HG02981 (cell line): ENCODE measurements around the gene SKIC2.
"Not testable (repeated sequence)": the region's sequence is repeated elsewhere in the genome, so short reads cannot be mapped to it uniquely, and the experiment has no call there.

Experiments used
- ATAC-seq: cut with Tn5 transposase; IDR thresholded peaks from one replicate; pipeline ENCODE4 v1.9.1; 2021; ENCODE audit warnings: mild to moderate bottlenecking, moderate library complexity; ENCODE audit not compliant: unreplicated experiment

SKIC2 gene

GRCh38 chr6:32003301-32003700 is 44.3 kb downstream of the SKIC2 start:
- not testable (repeated sequence) for ATAC-seq

GRCh38 chr6:32004393-32004792 is 45.4 kb downstream of the SKIC2 start:
- ATAC-seq, result not testable (repeated sequence)

GRCh38 chr6:32004864-32005537 is 46.0 kb downstream of the SKIC2 start:
- not testable (repeated sequence) for ATAC-seq

GRCh38 chr6:32005538-32005880 is 46.5 kb downstream of the SKIC2 start:
- not testable (repeated sequence) for ATAC-seq

- not testable (repeated sequence) for ATAC-seq
These were observed 47.1 kb downstream of the SKIC2 start for GRCh38 chr6:32005991-32006529.

GRCh38 chr6:32007086-32007485 is 48.1 kb downstream of the SKIC2 start:
- ATAC-seq, result not testable (repeated sequence)

- ATAC-seq, result not testable (repeated sequence)
These were observed 49.1 kb downstream of the SKIC2 start for GRCh38 chr6:32008037-32008436.

GRCh38 chr6:32008616-32009015 is 49.6 kb downstream of the SKIC2 start:
- not testable (repeated sequence) for ATAC-seq

- not testable (repeated sequence) for ATAC-seq
These were observed 50.6 kb downstream of the SKIC2 start for GRCh38 chr6:32009537-32009936.

GRCh38 chr6:32010856-32011530 is 52.0 kb downstream of the SKIC2 start:
- not testable (repeated sequence) for ATAC-seq

GRCh38 chr6:32012941-32013617 is 54.1 kb downstream of the SKIC2 start:
- ATAC-seq, result not testable (repeated sequence)

- ATAC-seq, result not testable (repeated sequence)
These were observed 54.8 kb downstream of the SKIC2 start for GRCh38 chr6:32013738-32014137.

GRCh38 chr6:32014547-32014946 is 55.6 kb downstream of the SKIC2 start, which contains the start of gene C4B:
Gene C4B, plus strand, starts transcription at chr6:32014795. Its CDS starts 51 bp downstream, at chr6:32014846.
- ATAC-seq, result not testable (repeated sequence)
